Measurements from ENCODE around the gene PROC. TPM values are rescaled to one million over a fixed set of nuclear protein-coding genes. Genes with fewer than 3 reads are reported as not detected.

The PROC gene
- total RNA-seq, 1 experiment from 2014 or later, result 1.1 TPM

- no peaks in the 10 kb centered on the region for H3K36me3 ChIP-seq (ENCODE audit: control insufficient read depth, insufficient read depth, low read length)
- in situ Hi-C loops (cut with HindIII; ENCODE audit: low pct_unique_long_range_greater_than_20kb, low sequenced_read_pairs) (no loop called here), intact Hi-C loops (cut with micrococcal nuclease; ENCODE audit: unreplicated experiment) (no loop called here)
- DNase-seq (ENCODE audit: low read depth, low spot score) (no peak), ATAC-seq (no peak)
- H3K27me3 ChIP-seq (ENCODE audit: control insufficient read depth, insufficient read depth, low read length), result no peaks in the 10 kb centered on the region
- H3K4me3 ChIP-seq (ENCODE audit: low read depth in 2 of 2, low read length in 2 of 2), result no peak overlapping the region
- H3K27ac ChIP-seq (ENCODE audit: low read length), result peak overlapping the region; percentile 42; the same call in 1 of the 2 replicates
- H3K4me1 ChIP-seq (ENCODE audit: control insufficient read depth, insufficient read depth, low read length), result peaks cover 51% of the 10 kb centered on the region
- no TSS peak for BruUV-seq (replicated peaks)
- ChIA-PET POLR2A (no interaction called here), CTCF (no interaction called here)
- TF ChIP-seq REST (IDR thresholded peaks at IDR 0.05; ENCODE audit: insufficient read depth in 1 of 2, low read depth in 2 of 2, low read length in 1 of 2) (no peak), TCF7L2 (IDR thresholded peaks at IDR 0.05; ENCODE audit: low read depth, low read length) (no peak), CTCF (IDR thresholded peaks at IDR 0.05) (no peak), POLR2AphosphoS5 (IDR thresholded peaks at IDR 0.05; ENCODE audit: low read depth, low read length) (no peak), SIN3A (IDR thresholded peaks at IDR 0.05; ENCODE audit: borderline replicate concordance, insufficient read depth, low read depth, low read length) (no peak)
- H3K9me3 ChIP-seq (ENCODE audit: control insufficient read depth, insufficient read depth, low read depth, low read length), result no peaks in the 10 kb centered on the region
These were observed 17.7 kb upstream of the PROC start for GRCh38 chr2:127400533-127400896.

GRCh38 chr2:127400897-127401756, 17.1 kb upstream of the PROC start:
- ChIA-PET POLR2A (no interaction called here), CTCF (no interaction called here)
- ATAC-seq (no peak), DNase-seq (ENCODE audit: low read depth, low spot score) (no peak)
- no peaks in the 10 kb centered on the region for H3K36me3 ChIP-seq (ENCODE audit: control insufficient read depth, insufficient read depth, low read length)
- no peak overlapping the region for H3K4me3 ChIP-seq (ENCODE audit: low read depth in 2 of 2, low read length in 2 of 2)
- H3K27me3 ChIP-seq (ENCODE audit: control insufficient read depth, insufficient read depth, low read length), result no peaks in the 10 kb centered on the region
- H3K4me1 ChIP-seq (ENCODE audit: control insufficient read depth, insufficient read depth, low read length), result peaks cover 55% of the 10 kb centered on the region
- intact Hi-C loops (cut with micrococcal nuclease; ENCODE audit: unreplicated experiment) (no loop called here), in situ Hi-C loops (cut with HindIII; ENCODE audit: low pct_unique_long_range_greater_than_20kb, low sequenced_read_pairs) (no loop called here)
- no peaks in the 10 kb centered on the region for H3K9me3 ChIP-seq (ENCODE audit: control insufficient read depth, insufficient read depth, low read depth, low read length)
- BruUV-seq (replicated peaks), result no TSS peak
- peak overlapping the region; percentile 10; the same call in 1 of the 2 replicates for H3K27ac ChIP-seq (ENCODE audit: low read length)
- TF ChIP-seq REST (IDR thresholded peaks at IDR 0.05; ENCODE audit: insufficient read depth in 1 of 2, low read depth in 2 of 2, low read length in 1 of 2), result no peak
- no peak for TF ChIP-seq CTCF (IDR thresholded peaks at IDR 0.05)
- TF ChIP-seq TCF7L2 (IDR thresholded peaks at IDR 0.05; ENCODE audit: low read depth, low read length), result no peak
- no peak for TF ChIP-seq POLR2AphosphoS5 (IDR thresholded peaks at IDR 0.05; ENCODE audit: low read depth, low read length)
- no peak for TF ChIP-seq SIN3A (IDR thresholded peaks at IDR 0.05; ENCODE audit: borderline replicate concordance, insufficient read depth, low read depth, low read length)

Data from Panc1 (cell line).